CD4-positive, alpha-beta T cell (primary cell): ENCODE results near the gene FLT1. TPM values are rescaled to one million over a fixed set of nuclear protein-coding genes. Genes with fewer than 3 reads are reported as not detected.

Source experiments
- ATAC-seq: fragments of 200-7000 bp; cut with Tn5 transposase; one replicate; pipeline ENCODE4 v1.10.0; 2022; ENCODE audit warnings: mild to moderate bottlenecking; ENCODE audit not compliant: poor library complexity
- CTCF ChIA-PET: fragments of 350-600 bp; sonication (Branson Sonifier 250); formaldehyde crosslinking; loops from one replicate; lab custom pipeline; 2021; ENCODE audit warnings: antibody characterized with exemption, inconsistent platforms; lab: Charles Lee
- POLR2A ChIA-PET: fragments of 350-600 bp; sonication (Branson Sonifier 250); formaldehyde crosslinking; loops from one replicate; lab custom pipeline; 2021; ENCODE audit warnings: antibody characterized with exemption, inconsistent platforms; lab: Charles Lee
- DNase-seq, 14 experiments: peaks; one replicate each; pipeline ENCODE4 v3.0.0-alpha.2; 2013 to 2020; ENCODE audit warnings: mixed read lengths in 2 of 14
- H3K27ac ChIP-seq, 2 donors: one replicate each; pipeline versions ENCODE4 v1.5.1 to v1.7.0; 2013; ENCODE audit warnings: low read length in 2 of 2, low read depth in 1 of 2, mild to moderate bottlenecking in 1 of 2
- H3K27me3 ChIP-seq, 2 experiments: 1 replicate in 1 of 2; 2 replicates in 1 of 2; pipeline versions ENCODE4 v1.6.1 to v1.7.0; 2013; ENCODE audit warnings: low read length in 2 of 2, control low read depth in 1 of 2, mild to moderate bottlenecking in 1 of 2, moderate library complexity in 1 of 2; ENCODE audit not compliant: insufficient read depth in 2 of 2, control insufficient read depth in 1 of 2
- H3K36me3 ChIP-seq: one replicate; pipeline ENCODE4 v1.6.1; 2013; ENCODE audit warnings: low read length, control low read depth; ENCODE audit not compliant: insufficient read depth
- H3K4me1 ChIP-seq: one replicate; pipeline ENCODE4 v1.6.1; 2013; ENCODE audit warnings: low read length, control low read depth; ENCODE audit not compliant: insufficient read depth
- H3K4me3 ChIP-seq: one replicate; pipeline ENCODE4 v1.5.1; 2013; ENCODE audit warnings: mild to moderate bottlenecking, low read length, moderate library complexity
- H3K9me3 ChIP-seq, 2 experiments: 1 replicate in 1 of 2; 2 replicates in 1 of 2; pipeline versions ENCODE4 v1.6.1 to v1.7.0; 2013; ENCODE audit warnings: low read length in 2 of 2, mild to moderate bottlenecking in 2 of 2, control low read depth in 1 of 2, moderate library complexity in 1 of 2; ENCODE audit not compliant: control insufficient read depth in 1 of 2, insufficient read depth in 1 of 2
- H3K27ac Mint-ChIP-seq: one replicate; pipeline ENCODE4 v1.8.0; 2020; ENCODE audit warnings: mixed read lengths
- H3K27me3 Mint-ChIP-seq: one replicate; pipeline ENCODE4 v1.8.0; 2021; ENCODE audit warnings: mixed read lengths
- H3K36me3 Mint-ChIP-seq: one replicate; pipeline ENCODE4 v1.8.0; 2021; ENCODE audit warnings: low read depth, mixed read lengths
- H3K4me1 Mint-ChIP-seq: one replicate; pipeline ENCODE4 v1.8.0; 2021; ENCODE audit warnings: low read depth, mixed read lengths
- H3K4me3 Mint-ChIP-seq: one replicate; pipeline ENCODE4 v1.8.0; 2020; ENCODE audit warnings: mild to moderate bottlenecking, mixed read lengths
- H3K9me3 Mint-ChIP-seq: one replicate; pipeline ENCODE4 v1.8.0; 2020; ENCODE audit warnings: mixed read lengths
- intact Hi-C, 2 experiments: fragments of 100-400 bp; cut with DNase I in 1 of 2; cut with micrococcal nuclease in 1 of 2; formaldehyde crosslinking; loops; one replicate each; pipeline versions ENCODE4 v1.15.1 to v1.9.0; 2023 to 2025; cut with DNase I, micrococcal nuclease
- total RNA-seq, 174 experiments: library from RNA in 2 of 174; stranded (reverse) in 2 of 174; gene quantifications; one replicate each; pipeline ENCODE4 v1.2.3 and lab custom pipeline; 2021 to 2026
- TF ChIP-seq, protein P1 (sequence below): fragments of 200-600 bp; IDR thresholded peaks from one replicate; pipeline ENCODE4 v1.8.0; 2022; ENCODE audit warnings: antibody characterized with exemption, mild to moderate bottlenecking

Gene FLT1
- total RNA-seq, 2 experiments from 2014 or later, result 1.1 to 1.2 TPM

DNA sequence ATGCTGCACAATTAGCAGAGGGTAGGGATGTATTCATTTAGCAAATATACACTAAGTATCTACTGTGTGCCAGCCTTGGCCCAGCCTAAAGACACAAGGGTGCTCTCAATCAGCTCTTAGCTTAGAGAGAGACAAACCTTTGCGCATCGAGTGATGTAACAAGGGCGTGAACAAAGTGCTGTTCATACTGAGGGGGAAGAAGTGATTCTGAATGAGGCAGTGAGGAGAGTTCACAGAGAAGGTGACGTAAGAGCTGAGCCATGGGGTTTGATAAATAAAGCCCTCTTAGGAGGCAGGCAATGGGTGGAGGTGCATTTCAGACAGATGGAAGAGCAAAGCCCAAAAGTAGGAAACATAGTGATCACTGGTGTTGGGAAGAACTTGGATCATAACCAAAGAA is 68.5 kb downstream of the FLT1 start:
- Mint-ChIP-seq H3K27me3 (no peaks in the 10 kb centered on the region), H3K4me1 (peaks cover 15% of the 10 kb centered on the region), H3K4me3 (no peak overlapping the region), H3K27ac (no peak overlapping the region), H3K36me3 (peaks cover 5% of the 10 kb centered on the region), H3K9me3 (no peaks in the 10 kb centered on the region)
- peaks cover 5% of the 10 kb centered on the region for H3K4me1 ChIP-seq
- no peaks in the 10 kb centered on the region for H3K36me3 ChIP-seq
- DNase-seq (no peak), ATAC-seq (no peak)
- intact Hi-C loops, result no loop called here
- H3K4me3 ChIP-seq, result no peak overlapping the region
- no peak overlapping the region for H3K27ac ChIP-seq
- no peaks in the 10 kb centered on the region for H3K9me3 ChIP-seq
- H3K27me3 ChIP-seq, result no peaks in the 10 kb centered on the region
- ChIA-PET POLR2A (no interaction called here), CTCF (no interaction called here)
- TF ChIP-seq, protein P1, sequence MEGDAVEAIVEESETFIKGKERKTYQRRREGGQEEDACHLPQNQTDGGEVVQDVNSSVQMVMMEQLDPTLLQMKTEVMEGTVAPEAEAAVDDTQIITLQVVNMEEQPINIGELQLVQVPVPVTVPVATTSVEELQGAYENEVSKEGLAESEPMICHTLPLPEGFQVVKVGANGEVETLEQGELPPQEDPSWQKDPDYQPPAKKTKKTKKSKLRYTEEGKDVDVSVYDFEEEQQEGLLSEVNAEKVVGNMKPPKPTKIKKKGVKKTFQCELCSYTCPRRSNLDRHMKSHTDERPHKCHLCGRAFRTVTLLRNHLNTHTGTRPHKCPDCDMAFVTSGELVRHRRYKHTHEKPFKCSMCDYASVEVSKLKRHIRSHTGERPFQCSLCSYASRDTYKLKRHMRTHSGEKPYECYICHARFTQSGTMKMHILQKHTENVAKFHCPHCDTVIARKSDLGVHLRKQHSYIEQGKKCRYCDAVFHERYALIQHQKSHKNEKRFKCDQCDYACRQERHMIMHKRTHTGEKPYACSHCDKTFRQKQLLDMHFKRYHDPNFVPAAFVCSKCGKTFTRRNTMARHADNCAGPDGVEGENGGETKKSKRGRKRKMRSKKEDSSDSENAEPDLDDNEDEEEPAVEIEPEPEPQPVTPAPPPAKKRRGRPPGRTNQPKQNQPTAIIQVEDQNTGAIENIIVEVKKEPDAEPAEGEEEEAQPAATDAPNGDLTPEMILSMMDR, result no peak

DNA sequence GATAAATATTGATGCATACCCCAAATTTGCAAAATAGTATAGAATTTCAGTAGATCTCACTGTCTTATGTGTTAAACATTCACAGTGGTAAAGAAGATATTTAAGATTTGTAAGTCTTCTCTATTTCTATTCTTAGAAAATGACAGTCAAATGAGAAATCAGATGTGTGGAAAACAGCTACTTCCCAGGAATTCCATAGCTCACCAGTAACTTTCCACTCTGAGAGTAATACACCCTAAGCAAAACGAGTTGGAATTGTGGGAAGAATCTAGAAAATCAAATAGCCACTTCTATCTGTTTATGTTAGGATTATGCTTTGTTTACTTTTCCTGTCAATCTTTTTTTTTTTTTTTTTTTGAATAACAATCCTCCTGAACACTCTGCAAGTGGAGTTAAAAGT is 69.1 kb downstream of the FLT1 start:
- Histone ChIP-seq H3K27me3 (no peaks in the 10 kb centered on the region), H3K4me3 (no peak overlapping the region), H3K36me3 (no peaks in the 10 kb centered on the region), H3K4me1 (peaks cover 5% of the 10 kb centered on the region), H3K27ac (no peak overlapping the region), H3K9me3 (no peaks in the 10 kb centered on the region)
- TF ChIP-seq, protein P1, result no peak
- ATAC-seq (no peak), DNase-seq (no peak)
- H3K27me3 Mint-ChIP-seq, result no peaks in the 10 kb centered on the region
- peaks cover 15% of the 10 kb centered on the region for H3K4me1 Mint-ChIP-seq
- intact Hi-C loops, result no loop called here
- H3K36me3 Mint-ChIP-seq, result peaks cover 5% of the 10 kb centered on the region
- CTCF ChIA-PET, result no interaction called here
- POLR2A ChIA-PET, result no interaction called here
- no peak overlapping the region for H3K4me3 Mint-ChIP-seq
- H3K9me3 Mint-ChIP-seq, result no peaks in the 10 kb centered on the region
- no peak overlapping the region for H3K27ac Mint-ChIP-seq

DNA sequence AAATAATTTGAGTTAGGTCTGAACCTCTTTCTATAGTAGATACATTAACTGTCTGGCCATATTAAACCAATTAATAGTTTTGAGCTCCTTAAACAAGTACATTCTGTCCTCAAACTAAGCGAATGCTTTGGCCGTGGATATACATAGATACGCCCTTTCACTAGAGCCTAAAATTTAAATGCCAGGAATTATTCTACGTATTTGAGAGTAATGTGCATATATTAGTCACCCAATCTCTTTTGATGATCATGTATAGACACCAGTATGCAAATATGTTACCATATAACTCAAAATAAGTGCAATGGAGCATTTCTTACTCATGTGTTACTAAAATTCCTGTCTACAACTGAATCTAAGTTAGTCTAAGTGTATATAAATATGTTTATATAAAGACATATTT is 70.4 kb downstream of the FLT1 start:
- Mint-ChIP-seq H3K27me3 (no peaks in the 10 kb centered on the region), H3K36me3 (peaks cover 5% of the 10 kb centered on the region), H3K4me1 (peaks cover 15% of the 10 kb centered on the region), H3K4me3 (no peak overlapping the region), H3K27ac (no peak overlapping the region), H3K9me3 (no peaks in the 10 kb centered on the region)
- Histone ChIP-seq H3K27me3 (no peaks in the 10 kb centered on the region), H3K9me3 (no peaks in the 10 kb centered on the region), H3K4me1 (peaks cover 5% of the 10 kb centered on the region), H3K36me3 (no peaks in the 10 kb centered on the region), H3K27ac (no peak overlapping the region), H3K4me3 (no peak overlapping the region)
- CTCF ChIA-PET, result no interaction called here
- intact Hi-C loops, result no loop called here
- POLR2A ChIA-PET, result no interaction called here
- no peak for ATAC-seq
- no peak for DNase-seq
- TF ChIP-seq, protein P1, result no peak
